Transverse colon (tissue), 3 donors: ENCODE results near the gene ZAR1.

ENCODE experiments used
- CTCF ChIP-seq, 5 experiments: fragments of 200-600 bp in 3 of 5; fragments of 450-650 bp in 2 of 5; sonication (generic) in 3 of 5; IDR thresholded peaks; 1 replicate in 2 of 5; 2 replicates in 3 of 5; pipeline ENCODE4 v1.5.1; 2016 to 2017; ENCODE audit warnings: antibody characterized with exemption in 5 of 5, inconsistent platforms in 3 of 5, mild to moderate bottlenecking in 2 of 5, moderate library complexity in 1 of 5
- EP300 ChIP-seq: sonication (generic); formaldehyde crosslinking; IDR thresholded peaks from one replicate; pipeline ENCODE4 v1.6.1; 2017; ENCODE audit warnings: antibody characterized with exemption, low read depth

GRCh38 chr4:48454591-48454990, 35.5 kb upstream of the ZAR1 start:
- TF ChIP-seq CTCF (IDR thresholded peaks at IDR 0.05): no peak
- no peak for TF ChIP-seq EP300
